ENCODE results near the gene SFXN5. TPM values are rescaled to one million over a fixed set of nuclear protein-coding genes. Genes with fewer than 3 reads are reported as not detected.
A peak's percentile ranks its signal among the peaks of the same experiment; 100 is the strongest.

Gene SFXN5
- total RNA-seq, 4 donors from 2014 or later: 8.4 to 18.3 (median 15.3) TPM

DNA sequence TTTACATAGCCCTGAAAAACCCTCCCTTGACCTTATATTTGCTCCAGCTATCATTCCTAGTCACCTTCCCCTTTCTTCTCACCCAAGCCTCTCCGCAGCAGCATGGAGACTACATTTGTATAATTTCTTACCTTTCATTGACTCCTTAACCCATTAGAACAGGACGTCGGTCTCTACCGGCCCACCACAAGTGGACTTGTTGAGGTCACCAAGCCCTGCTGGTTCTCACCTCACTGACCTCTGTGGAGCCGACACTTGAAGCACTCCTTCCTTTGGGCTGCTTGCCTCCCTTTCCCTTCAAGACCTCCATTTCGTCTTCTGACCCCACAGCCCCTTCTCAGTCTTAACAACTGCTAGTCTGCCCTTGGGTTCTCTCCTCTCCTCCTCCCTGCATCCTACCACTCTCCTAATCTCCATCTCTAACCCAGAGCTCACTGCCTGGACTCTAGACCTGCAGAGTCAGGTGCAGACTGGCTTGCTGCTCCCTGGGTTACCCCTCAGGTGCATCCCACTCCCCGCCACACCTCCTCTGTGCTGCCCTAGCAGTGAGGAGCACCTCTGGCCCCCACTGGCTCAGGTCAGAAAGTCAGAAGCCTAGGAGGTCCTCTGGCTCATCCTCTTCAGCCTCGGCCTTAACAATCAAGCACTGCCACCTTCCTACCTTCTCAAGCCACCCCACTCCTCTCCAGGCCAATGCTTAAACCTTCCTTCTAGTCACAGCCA is 5.3 kb upstream of the SFXN5 start:
- 86 to 93% methylated on average over 8 of the region's 8 CpGs for WGBS, 2 donors
- H3K4me3 ChIP-seq (ENCODE audit: low read depth, poor library complexity, severe bottlenecking): no peak overlapping the region
- TF ChIP-seq, protein P1, sequence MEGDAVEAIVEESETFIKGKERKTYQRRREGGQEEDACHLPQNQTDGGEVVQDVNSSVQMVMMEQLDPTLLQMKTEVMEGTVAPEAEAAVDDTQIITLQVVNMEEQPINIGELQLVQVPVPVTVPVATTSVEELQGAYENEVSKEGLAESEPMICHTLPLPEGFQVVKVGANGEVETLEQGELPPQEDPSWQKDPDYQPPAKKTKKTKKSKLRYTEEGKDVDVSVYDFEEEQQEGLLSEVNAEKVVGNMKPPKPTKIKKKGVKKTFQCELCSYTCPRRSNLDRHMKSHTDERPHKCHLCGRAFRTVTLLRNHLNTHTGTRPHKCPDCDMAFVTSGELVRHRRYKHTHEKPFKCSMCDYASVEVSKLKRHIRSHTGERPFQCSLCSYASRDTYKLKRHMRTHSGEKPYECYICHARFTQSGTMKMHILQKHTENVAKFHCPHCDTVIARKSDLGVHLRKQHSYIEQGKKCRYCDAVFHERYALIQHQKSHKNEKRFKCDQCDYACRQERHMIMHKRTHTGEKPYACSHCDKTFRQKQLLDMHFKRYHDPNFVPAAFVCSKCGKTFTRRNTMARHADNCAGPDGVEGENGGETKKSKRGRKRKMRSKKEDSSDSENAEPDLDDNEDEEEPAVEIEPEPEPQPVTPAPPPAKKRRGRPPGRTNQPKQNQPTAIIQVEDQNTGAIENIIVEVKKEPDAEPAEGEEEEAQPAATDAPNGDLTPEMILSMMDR (IDR thresholded peaks at IDR 0.05): no peak
- no peak for TF ChIP-seq POLR2A (IDR thresholded peaks at IDR 0.05)
- intact Hi-C loops (cut with DNase I; ENCODE audit: low total_unique reads): loop anchor here (10.0 kb wide), 1 partner anchor 82 kb away; no protein-coding TSS in a partner anchor
- no peak for DNase-seq (ENCODE audit: low spot score in 2 of 2)

GRCh38 chr2:73075477-73076373 is 4.2 kb upstream of the SFXN5 start:
- no peak overlapping the region for H3K4me3 ChIP-seq (ENCODE audit: low read depth, poor library complexity, severe bottlenecking)
- WGBS, 2 donors: 71 to 78% methylated on average over 19 to 23 of the region's 23 CpGs
- TF ChIP-seq, protein P1 (IDR thresholded peaks at IDR 0.05): no peak
- TF ChIP-seq POLR2A (IDR thresholded peaks at IDR 0.05): no peak
- DNase-seq (ENCODE audit: low spot score in 2 of 2): peak in 1 of 2 donors; percentile 79
- intact Hi-C loops (cut with DNase I; ENCODE audit: low total_unique reads): loop anchor here (10.0 kb wide), 1 partner anchor 81 kb away; no protein-coding TSS in a partner anchor

- intact Hi-C loops (cut with DNase I; ENCODE audit: low total_unique reads): loop anchor here (10.0 kb wide), 1 partner anchor 80 kb away; no protein-coding TSS in a partner anchor
- no peak overlapping the region for H3K4me3 ChIP-seq (ENCODE audit: low read depth, poor library complexity, severe bottlenecking)
- TF ChIP-seq, protein P1 (IDR thresholded peaks at IDR 0.05): no peak
- no peak for TF ChIP-seq POLR2A (IDR thresholded peaks at IDR 0.05)
- peak in 1 of 2 donors; percentile 83 for DNase-seq (ENCODE audit: low spot score in 2 of 2)
- WGBS, 2 donors: 85 to 89% methylated on average over 13 of the region's 13 CpGs
These were observed 2.9 kb upstream of the SFXN5 start for GRCh38 chr2:73074110-73075069.

GRCh38 chr2:73072416-73072815 is 904 bp upstream of the SFXN5 start:
- 80 to 82% methylated on average over 1 of the region's 1 CpG for WGBS, 2 donors
- no peak for DNase-seq (ENCODE audit: low spot score in 2 of 2)
- no peak for TF ChIP-seq POLR2A (IDR thresholded peaks at IDR 0.05)
- TF ChIP-seq, protein P1 (IDR thresholded peaks at IDR 0.05): no peak
- no peak overlapping the region for H3K4me3 ChIP-seq (ENCODE audit: low read depth, poor library complexity, severe bottlenecking)
- intact Hi-C loops (cut with DNase I; ENCODE audit: low total_unique reads): loop anchor here (10.0 kb wide), 1 partner anchor 78 kb away; no protein-coding TSS in a partner anchor

DNA sequence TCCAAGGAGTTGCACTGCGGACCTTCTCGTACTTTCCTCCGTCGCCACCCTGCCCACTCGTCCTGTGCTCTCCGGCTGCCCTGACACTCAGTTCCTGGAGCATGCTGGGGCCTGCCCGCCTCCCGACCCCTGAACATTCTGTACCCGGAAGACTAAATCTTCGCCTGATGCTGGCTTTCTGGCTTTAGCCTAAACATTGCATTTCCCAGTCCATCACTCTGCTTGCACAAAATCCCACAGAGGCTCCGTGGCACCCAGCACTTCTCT is 550 bp upstream of the SFXN5 start:
- TF ChIP-seq POLR2A (IDR thresholded peaks at IDR 0.05): no peak
- TF ChIP-seq, protein P1 (IDR thresholded peaks at IDR 0.05): no peak
- peak overlapping the region; percentile 82 for H3K4me3 ChIP-seq (ENCODE audit: low read depth, poor library complexity, severe bottlenecking)
- DNase-seq (ENCODE audit: low spot score in 2 of 2): peak in 1 of 2 donors; percentile 87
- WGBS, 2 donors: 26 to 28% methylated on average over 11 of the region's 11 CpGs
- intact Hi-C loops (cut with DNase I; ENCODE audit: low total_unique reads): loop anchor here (10.0 kb wide), 1 partner anchor 77 kb away; no protein-coding TSS in a partner anchor
